HepG2 (cell line): ENCODE measurements around the gene HS6ST1. TPM values are rescaled to one million over a fixed set of nuclear protein-coding genes. Genes with fewer than 3 reads are reported as not detected.

Source experiments
- ATAC-seq: fragments of 200-7000 bp; cut with Tn5 transposase; 3 replicates; pipeline ENCODE4 v1.9.1; 2020; ENCODE audit warnings: mild to moderate bottlenecking, moderate library complexity
- BruUV-seq: library from RNA; stranded (reverse); fragments of 400-500 nt; replicated peaks from 2 replicates; lab custom pipeline; 2021; lab: Mats Ljungman, UMichigan
- CTCF ChIA-PET: fragments of 300-600 bp; formaldehyde crosslinking; extraction: SDS; loops from one replicate; lab custom pipeline; 2021; ENCODE audit warnings: low total read pairs, inconsistent platforms, low intra/inter-chr PET ratio; lab: Yijun Ruan, JAX
- POLR2A ChIA-PET: fragments of 350-600 bp; sonication (Branson Sonifier 250); formaldehyde crosslinking; loops from one replicate; lab custom pipeline; 2020; ENCODE audit warnings: antibody characterized with exemption, inconsistent platforms; lab: Yijun Ruan, JAX
- DNase-seq: peaks from one replicate; pipeline ENCODE4 v3.0.0-alpha.2; 2015; ENCODE audit warnings: low spot score
- FAIRE-seq: peaks from 3 replicates; lab custom pipeline; 2011; peaks lifted over from hg19 to GRCh38; lab: Jason Lieb, UNC
- H2AFZ ChIP-seq: one replicate; pipeline ENCODE4 v1.6.1; 2011; ENCODE audit warnings: low read length, inconsistent platforms
- H3K27ac ChIP-seq: fragments of 300-600 bp; 3 replicates; pipeline ENCODE4 v1.8.0; 2011; ENCODE audit warnings: mixed run types, mild to moderate bottlenecking, mixed read lengths, low read length, inconsistent platforms; ENCODE audit not compliant: insufficient read depth; ENCODE audit errors: extremely low read length
- H3K27me3 ChIP-seq, 2 experiments: fragments of 200-600 bp in 1 of 2; 2 replicates in 1 of 2; 3 replicates in 1 of 2; pipeline versions ENCODE4 v1.6.0 to v1.8.0; 2011; ENCODE audit warnings: low read length in 2 of 2, mild to moderate bottlenecking in 2 of 2, moderate library complexity in 2 of 2, inconsistent platforms in 1 of 2; ENCODE audit not compliant: insufficient read depth in 2 of 2, control insufficient read depth in 1 of 2
- H3K36me3 ChIP-seq, 2 experiments: fragments of 200-600 bp in 1 of 2; replicated peaks in 1 of 2; 2 replicates in 1 of 2; 3 replicates in 1 of 2; pipeline versions ENCODE4 v1.5.1 to v1.8.0; 2011; ENCODE audit warnings: low read length in 2 of 2, inconsistent platforms in 1 of 2; ENCODE audit not compliant: insufficient read depth in 2 of 2, control insufficient read depth in 1 of 2
- H3K4me1 ChIP-seq: 2 replicates; pipeline ENCODE4 v1.5.1; 2012; ENCODE audit warnings: low read length, inconsistent platforms; ENCODE audit not compliant: insufficient read depth
- H3K4me2 ChIP-seq: 2 replicates; pipeline ENCODE4 v1.6.0; 2011; ENCODE audit warnings: low read depth, low read length, inconsistent platforms
- H3K4me3 ChIP-seq, 3 experiments: fragments of 200-600 bp in 1 of 3; sonication (generic), shearing (Covaris generic) in 1 of 3; replicated peaks in 1 of 3; 2 replicates each; pipeline ENCODE4 v1.5.1; 2011 to 2016; ENCODE audit warnings: low read length in 3 of 3, inconsistent platforms in 2 of 3, low read depth in 2 of 3, mild to moderate bottlenecking in 2 of 3, control low read depth in 1 of 3, mixed read lengths in 1 of 3; ENCODE audit not compliant: insufficient read depth in 1 of 3
- H3K79me2 ChIP-seq: one replicate; pipeline ENCODE4 v1.6.1; 2011; ENCODE audit warnings: low read length, inconsistent platforms; ENCODE audit not compliant: insufficient read depth
- H3K9ac ChIP-seq: 2 replicates; pipeline ENCODE4 v1.6.0; 2011; ENCODE audit warnings: mild to moderate bottlenecking, low read depth, low read length, inconsistent platforms; ENCODE audit not compliant: insufficient read depth
- H3K9me3 ChIP-seq: 2 replicates; pipeline ENCODE4 v1.5.1; 2012; ENCODE audit warnings: mild to moderate bottlenecking, low read length
- H4K20me1 ChIP-seq: 2 replicates; pipeline ENCODE4 v1.6.0; 2011; ENCODE audit warnings: inconsistent platforms, mild to moderate bottlenecking, low read length, moderate library complexity; ENCODE audit not compliant: insufficient read depth
- FOXO4 ChIP-seq: sonication (generic); formaldehyde crosslinking; conservative IDR thresholded peaks from 2 replicates; pipeline ENCODE4 v1.8.1; 2023; ENCODE audit warnings: missing genetic modification reagents
- RARG ChIP-seq: sonication (generic); formaldehyde crosslinking; IDR thresholded peaks from 2 replicates; pipeline ENCODE4 v1.4.0; 2020; ENCODE audit warnings: low read depth, mild to moderate bottlenecking, missing genetic modification reagents
- RFX1 ChIP-seq: fragments of 450-650 bp; IDR thresholded peaks from 2 replicates; pipeline ENCODE4 v1.6.1; 2017
- SIX1 ChIP-seq: sonication (generic); formaldehyde crosslinking; IDR thresholded peaks from 2 replicates; pipeline ENCODE4 v1.4.0; 2020; ENCODE audit warnings: missing genetic modification reagents, borderline replicate concordance
- SIX4 ChIP-seq: sonication (generic); formaldehyde crosslinking; IDR thresholded peaks from 2 replicates; pipeline ENCODE4 v1.4.0; 2020; ENCODE audit warnings: missing genetic modification reagents
- SP1 ChIP-seq, 2 experiments: fragments of 450-650 bp in 1 of 2; sonication (generic) in 1 of 2; formaldehyde crosslinking in 1 of 2; IDR thresholded peaks; 2 replicates each; pipeline versions ENCODE4 v1.4.0 to v1.6.1; 2016 to 2020; ENCODE audit warnings: missing genetic modification reagents in 1 of 2
- SRSF4 ChIP-seq: fragments of 200-400 bp; formaldehyde crosslinking; IDR thresholded peaks from one replicate; pipeline ENCODE4 v1.6.1; 2018; ENCODE audit warnings: mild to moderate bottlenecking, low read depth, low read length, moderate library complexity; ENCODE audit not compliant: poor library complexity, severe bottlenecking
- ZIK1 ChIP-seq: sonication (generic); formaldehyde crosslinking; IDR thresholded peaks from 2 replicates; pipeline ENCODE4 v1.5.0; 2020; ENCODE audit warnings: mild to moderate bottlenecking, low read depth, missing genetic modification reagents, borderline replicate concordance
- ZNF253 ChIP-seq: sonication (generic); formaldehyde crosslinking; IDR thresholded peaks from 2 replicates; pipeline ENCODE4 v1.8.0; 2022; ENCODE audit warnings: mild to moderate bottlenecking, missing genetic modification reagents, borderline replicate concordance
- ZNF558 ChIP-seq: sonication (generic); formaldehyde crosslinking; IDR thresholded peaks from 2 replicates; pipeline ENCODE4 v1.9.0; 2022; ENCODE audit warnings: mild to moderate bottlenecking, missing genetic modification reagents, borderline replicate concordance
- ZNF609 ChIP-seq: sonication (generic); formaldehyde crosslinking; IDR thresholded peaks from 2 replicates; pipeline ENCODE4 v1.4.0; 2020; ENCODE audit warnings: mild to moderate bottlenecking, missing genetic modification reagents, borderline replicate concordance
- ZSCAN5A ChIP-seq: sonication (generic); formaldehyde crosslinking; IDR thresholded peaks from 2 replicates; pipeline ENCODE4 v1.8.0; 2022; ENCODE audit warnings: mild to moderate bottlenecking, missing genetic modification reagents, borderline replicate concordance
- WGBS: methylation state at CpG from one replicate; pipeline ENCODE4 v1.1.6; 2017; ENCODE audit warnings: low lambda C conversion rate; 5-methylcytosine and 5-hydroxymethylcytosine counted together
- in situ Hi-C: cut with HindIII; loops from 2 replicates; pipeline ENCODE4 v1.10.0; 2017; ENCODE audit warnings: low pct_unique_long_range_greater_than_20kb; ENCODE audit not compliant: extremely low pct_ligation_motif_present
- intact Hi-C: fragments of 100-400 bp; cut with micrococcal nuclease; formaldehyde crosslinking; loops from one replicate; pipeline ENCODE4 v1.10.0; 2022; ENCODE audit not compliant: unreplicated experiment
- polyA plus RNA-seq, 8 experiments: library from polyadenylated mRNA; depleted of rRNA in 3 of 8; stranded (reverse) in 7 of 8; unstranded in 1 of 8; fragments of >200 nt; fragmentation: Illumina TruSeq in 4 of 8; extraction: Trizol in 4 of 8; gene quantifications; 2 replicates each; pipeline versions ENCODE4 v1.2.1 to v1.2.3, GENCODE V29; 2011 to 2016; ENCODE audit warnings: low read depth in 4 of 8, missing spikeins in 1 of 8, mixed read lengths in 1 of 8; ENCODE audit not compliant: insufficient read depth in 1 of 8
- total RNA-seq, 5 experiments: library from RNA; depleted of rRNA; stranded (reverse); fragments of >200 nt; fragmentation: Illumina TruSeq; extraction: Trizol; gene quantifications; 2 replicates each; pipeline ENCODE4 v1.2.3, GENCODE V29; 2016; ENCODE audit warnings: low read depth in 1 of 5

Gene HS6ST1
- total and polyA plus RNA-seq, 2 of the 13 experiments (the other 11 are each of a cell fraction or from before 2014, with no cell fraction given), result 34.5 to 84.6 TPM

- TF ChIP-seq ZNF609 (CRISPR knock-in tag) (no peak), ZNF253 (no peak), SIX4 (no peak), ZIK1 (CRISPR knock-in tag) (no peak), RARG (no peak)
- TF ChIP-seq, all 625 proteins: peak for 0
Observed at GRCh38 chr2:128356127-128356526, 37.5 kb upstream of the HS6ST1 start (continued).

GRCh38 chr2:128354726-128355470 is 36.2 kb upstream of the HS6ST1 start:
- FAIRE-seq, result no peak
- no TSS peak for BruUV-seq
- Histone ChIP-seq H3K4me2 (no peak overlapping the region), H3K9ac (no peak overlapping the region), H3K79me2 (no peaks in the 10 kb centered on the region), H3K4me1 (peaks cover 7% of the 10 kb centered on the region; the same call in 1 of the 2 replicates), H3K27me3 (no peaks in the 10 kb centered on the region; a peak in 1 of 5 replicates), H3K27ac (no peak overlapping the region), H3K36me3 (no peaks in the 10 kb centered on the region), H3K9me3 (peaks cover 6% of the 10 kb centered on the region), H3K4me3 (no peak overlapping the region), H2AFZ (no peak overlapping the region), H4K20me1 (no peaks in the 10 kb centered on the region)
- ChIA-PET POLR2A (no interaction called here), CTCF (no interaction called here)
- WGBS, result 63% methylated on average over 6 of the region's 6 CpGs
- ATAC-seq, result no peak
- DNase-seq, result no peak
- intact Hi-C loops (no loop called here), in situ Hi-C loops (no loop called here)
- no peak for TF ChIP-seq SRSF4
- no peak for TF ChIP-seq RFX1
- TF ChIP-seq FOXO4, result no peak
- no peak for TF ChIP-seq SIX1
- TF ChIP-seq ZSCAN5A (CRISPR knock-in tag), result no peak
- TF ChIP-seq ZNF558, result no peak
- no peak for TF ChIP-seq SP1 (IDR thresholded peaks at IDR 0.05)
- TF ChIP-seq SP1 (CRISPR knock-in tag; IDR thresholded peaks at IDR 0.05), result no peak
